HuH-7.5 (cell line): ENCODE measurements around the gene ZNF185.

Source experiments
- DNase-seq: peaks from one replicate; pipeline ENCODE4 v3.0.0; 2011; ENCODE audit warnings: low spot score

ZNF185 gene

GRCh38 chrX:152897222-152898131 is at the start of gene ZNF185:
TSS of gene ZNF185 (plus strand) at chrX:152898067. CDS start at chrX:152914490, 16,423 bp downstream.
- DNase-seq, result no peak

GRCh38 chrX:152850465-152850864 is 47.4 kb upstream of the ZNF185 start:
- no peak for DNase-seq

GRCh38 chrX:152853986-152854385 is 43.9 kb upstream of the ZNF185 start:
- DNase-seq, result no peak

- DNase-seq, result no peak
Observed at GRCh38 chrX:152861116-152861515, 36.8 kb upstream of the ZNF185 start.

GRCh38 chrX:152861826-152862225 is 36.0 kb upstream of the ZNF185 start:
- DNase-seq, result no peak

GRCh38 chrX:152865232-152865920 is 32.5 kb upstream of the ZNF185 start:
- DNase-seq, result no peak

- no peak for DNase-seq
Observed at GRCh38 chrX:152866386-152866785, 31.5 kb upstream of the ZNF185 start.

GRCh38 chrX:152869972-152870371 is 27.9 kb upstream of the ZNF185 start:
- DNase-seq, result no peak

- no peak for DNase-seq
Observed at GRCh38 chrX:152871260-152871659, 26.6 kb upstream of the ZNF185 start.

- no peak for DNase-seq
Observed at GRCh38 chrX:152872522-152872921, 25.3 kb upstream of the ZNF185 start.

GRCh38 chrX:152873361-152873760 is 24.5 kb upstream of the ZNF185 start:
- DNase-seq, result no peak

GRCh38 chrX:152876931-152877840 is 20.7 kb upstream of the ZNF185 start:
- DNase-seq, result no peak

GRCh38 chrX:152878976-152879755 is 18.7 kb upstream of the ZNF185 start:
- DNase-seq, result no peak

GRCh38 chrX:152881289-152881688 is 16.6 kb upstream of the ZNF185 start:
- DNase-seq, result no peak

- no peak for DNase-seq
Observed at GRCh38 chrX:152884171-152884570, 13.7 kb upstream of the ZNF185 start.

GRCh38 chrX:152886716-152887115 is 11.2 kb upstream of the ZNF185 start:
- DNase-seq, result no peak

- no peak for DNase-seq
Observed at GRCh38 chrX:152892499-152892898, 5.4 kb upstream of the ZNF185 start.

GRCh38 chrX:152892999-152893891 is 4.6 kb upstream of the ZNF185 start:
- no peak for DNase-seq

GRCh38 chrX:152893980-152894610 is 3.8 kb upstream of the ZNF185 start:
- no peak for DNase-seq

- DNase-seq, result no peak
Observed at GRCh38 chrX:152895121-152895520, 2.7 kb upstream of the ZNF185 start.
